Adrenal gland (tissue), 12 donors: ENCODE measurements around the gene CAMK1D. TPM values are rescaled to one million over a fixed set of nuclear protein-coding genes. Genes with fewer than 3 reads are reported as not detected.

Source experiments
- DNase-seq, 7 donors: peaks; one replicate each; pipeline ENCODE4 v3.0.0-alpha.2; 2019 to 2020
- H3K27ac ChIP-seq, 5 donors: fragments of 200-600 bp; sonication (generic) in 4 of 5; 1 replicate in 3 of 5; 2 replicates in 2 of 5; pipeline versions ENCODE4 v1.5.1 to v1.8.0; 2016 to 2020; ENCODE audit warnings: mild to moderate bottlenecking in 1 of 5
- H3K27me3 ChIP-seq: fragments of 200-600 bp; 2 replicates; pipeline ENCODE4 v1.8.0; 2021
- H3K36me3 ChIP-seq, 2 donors: fragments of 200-600 bp; replicated peaks in 1 of 2; 1 replicate in 1 of 2; 2 replicates in 1 of 2; pipeline versions ENCODE4 v1.5.1 to v1.8.0; 2018 to 2022
- H3K4me1 ChIP-seq, 2 donors: fragments of 200-600 bp; replicated peaks in 1 of 2; 1 replicate in 1 of 2; 2 replicates in 1 of 2; pipeline versions ENCODE4 v1.5.1 to v1.8.0; 2018 to 2021
- H3K4me3 ChIP-seq, 4 donors: fragments of 200-600 bp; sonication (generic) in 3 of 4; one replicate each; pipeline ENCODE4 v1.5.1; 2016 to 2018
- H3K9me3 ChIP-seq, 3 donors: fragments of 200-600 bp; sonication (generic) in 1 of 3; replicated peaks in 1 of 3; 1 replicate in 2 of 3; 2 replicates in 1 of 3; pipeline versions ENCODE4 v1.5.1 to v1.8.0; 2016 to 2021
- CTCF ChIP-seq, 6 experiments: fragments of 450-650 bp in 4 of 6; fragments of 200-600 bp in 2 of 6; sonication (generic) in 1 of 6; IDR thresholded peaks; 1 replicate in 5 of 6; 2 replicates in 1 of 6; pipeline versions ENCODE4 v1.5.1 to v1.8.0; 2016 to 2021; ENCODE audit warnings: antibody characterized with exemption in 6 of 6, mild to moderate bottlenecking in 2 of 6, moderate library complexity in 1 of 6
- POLR2A ChIP-seq, 2 donors: fragments of 450-650 bp; IDR thresholded peaks; one replicate each; pipeline ENCODE4 v1.6.1; 2017; ENCODE audit warnings: antibody characterized with exemption in 2 of 2, mild to moderate bottlenecking in 2 of 2, moderate library complexity in 1 of 2
- WGBS, 4 donors: extraction: QIAGEN DNeasy Blood & Tissue Kit in 2 of 4; methylation state at CpG; one replicate each; pipeline versions ENCODE4 v1.1.5 to v1.1.7; 2013 to 2017; 5-methylcytosine and 5-hydroxymethylcytosine counted together
- intact Hi-C, 2 donors: fragments of 100-400 bp; cut with DNase I; formaldehyde crosslinking; loops; one replicate each; pipeline versions ENCODE4 v1.14.1 to v1.15.0; 2022 to 2023
- polyA plus RNA-seq, 3 donors: library from polyadenylated mRNA; stranded (reverse); fragments of 200-250 nt in 2 of 3; fragments of 350-450 nt in 1 of 3; fragmentation: Illumina TruSeq in 1 of 3; extraction: RNeasy Lipid Tissue Mini Kit (QIAGEN cat#74804) in 1 of 3; gene quantifications; one replicate each; pipeline ENCODE4 v1.2.3, GENCODE V29; 2013 to 2014
- total RNA-seq, 9 donors: library from RNA; depleted of rRNA in 4 of 9; stranded (reverse); fragments of >200 nt in 4 of 9; fragments of 120-200 nt in 1 of 9; fragmentation: NEBNext Ultra II Directional in 1 of 9; extraction: Animal tissue kit (Norgen Biotek cat#: 25700) in 1 of 9; gene quantifications; one replicate each; pipeline versions ENCODE4 v1.1.0 to v1.2.4, GENCODE V29; 2013 to 2023
- donor health status: healthy with polysubstance abuse.
- donor health status: Bipolar disorder and iron deficiency.
- donor health status: DM: yes; HTN: yes; CAD: no.
- donor health status: DM: no; HTN: no; CAD: no.
- donor health status: DM: no; HTN: no; CAD: no.
- donor health status: DM: yes; HTN: yes; CAD: no.

The CAMK1D gene
- total and polyA plus RNA-seq, 12 donors = 2.3 to 9.4 (median 6.5) TPM

- 92 to 100% (median 95%) methylated on average over 1 of the region's 1 CpG for WGBS, 4 donors
- Histone ChIP-seq H3K36me3 (no peaks in the 10 kb centered on the region), H3K27me3 (no peaks in the 10 kb centered on the region), H3K4me1 (no peaks in the 10 kb centered on the region), H3K27ac (no peak overlapping the region), H3K9me3 (peaks cover 0 to 10% (median 0%) of the 10 kb centered on the region in 3 donors), H3K4me3 (no peak overlapping the region)
- intact Hi-C loops = no loop called here
- DNase-seq = no peak
- TF ChIP-seq POLR2A (IDR thresholded peaks at IDR 0.05) = no peak
- TF ChIP-seq CTCF (IDR thresholded peaks at IDR 0.05) = no peak
These were observed 168.7 kb downstream of the CAMK1D start for GRCh38 chr10:12518024-12518423.

- H3K27ac ChIP-seq = no peak overlapping the region
- TF ChIP-seq CTCF (IDR thresholded peaks at IDR 0.05) = no peak
- TF ChIP-seq POLR2A (IDR thresholded peaks at IDR 0.05) = no peak
- intact Hi-C loops = no loop called here
- H3K36me3 ChIP-seq = no peaks in the 10 kb centered on the region
- no peaks in the 10 kb centered on the region for H3K27me3 ChIP-seq
- H3K4me3 ChIP-seq = no peak overlapping the region
- no peak for DNase-seq
- WGBS, 4 donors = 87 to 97% (median 96%) methylated on average over 1 of the region's 1 CpG
- no peaks in the 10 kb centered on the region for H3K4me1 ChIP-seq
- H3K9me3 ChIP-seq = peaks cover 0 to 10% (median 0%) of the 10 kb centered on the region in 3 donors
These were observed 172.1 kb downstream of the CAMK1D start for GRCh38 chr10:12521423-12521822.

- no peaks in the 10 kb centered on the region for H3K4me1 ChIP-seq
- H3K9me3 ChIP-seq = peaks cover 0 to 6% (median 0%) of the 10 kb centered on the region in 3 donors
- 87 to 96% (median 91%) methylated on average over 5 of the region's 5 CpGs for WGBS, 4 donors
- intact Hi-C loops = no loop called here
- no peaks in the 10 kb centered on the region for H3K27me3 ChIP-seq
- no peaks in the 10 kb centered on the region for H3K36me3 ChIP-seq
- no peak for DNase-seq
- no peak for TF ChIP-seq POLR2A (IDR thresholded peaks at IDR 0.05)
- no peak for TF ChIP-seq CTCF (IDR thresholded peaks at IDR 0.05)
- no peak overlapping the region for H3K27ac ChIP-seq
- no peak overlapping the region for H3K4me3 ChIP-seq
These were observed 177.0 kb downstream of the CAMK1D start for GRCh38 chr10:12526311-12526710.

- DNase-seq = no peak
- no peak for TF ChIP-seq POLR2A (IDR thresholded peaks at IDR 0.05)
- TF ChIP-seq CTCF (IDR thresholded peaks at IDR 0.05) = no peak
- intact Hi-C loops = no loop called here
- no peak overlapping the region for H3K27ac ChIP-seq
- no peaks in the 10 kb centered on the region for H3K27me3 ChIP-seq
- H3K4me3 ChIP-seq = no peak overlapping the region
- H3K9me3 ChIP-seq = no peaks in the 10 kb centered on the region
- H3K36me3 ChIP-seq = no peaks in the 10 kb centered on the region
- 34 to 55% (median 50%) methylated on average over 9 of the region's 9 CpGs for WGBS, 4 donors
- no peaks in the 10 kb centered on the region for H3K4me1 ChIP-seq
These were observed 180.6 kb downstream of the CAMK1D start for GRCh38 chr10:12529976-12530375.
